Measurements from ENCODE around the gene TGIF1.

DNA sequence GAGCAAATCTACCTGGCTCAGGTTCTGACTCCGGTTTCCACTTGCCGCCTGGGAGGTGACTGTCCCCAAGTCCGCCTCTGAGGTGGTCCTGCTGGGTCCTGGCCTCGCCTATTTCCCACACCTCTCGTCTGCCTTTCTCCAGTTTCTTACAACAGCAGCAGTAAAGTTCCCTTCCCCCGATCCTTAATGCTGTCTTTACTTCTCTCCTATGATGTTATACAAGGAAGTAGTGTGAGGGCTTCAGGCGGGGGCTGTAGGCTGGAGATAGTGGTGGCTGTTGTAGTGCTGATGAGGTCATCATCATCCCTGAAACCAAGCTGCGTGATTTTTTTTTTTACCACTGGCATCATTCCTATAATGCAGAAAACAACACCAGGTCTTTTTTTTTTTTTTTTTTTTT is 18.9 kb downstream of the TGIF1 start:
- TF ChIP-seq EZH2 (IDR thresholded peaks at IDR 0.05) (no peak), POLR2AphosphoS5 (IDR thresholded peaks at IDR 0.05; ENCODE audit: borderline replicate concordance, low read depth, low read length) (no peak)
